ENCODE measurements around the gene MORN2.

Gene MORN2

GRCh38 chr2:38892819-38893218 lies 17.0 kb downstream of the MORN2 start:
- DNase-seq: no peak

GRCh38 chr2:38898256-38898655 lies 22.5 kb downstream of the MORN2 start:
- no peak for DNase-seq

GRCh38 chr2:38900726-38901125 lies 24.9 kb downstream of the MORN2 start:
- no peak for DNase-seq

GRCh38 chr2:38905251-38905650 lies 29.5 kb downstream of the MORN2 start:
- DNase-seq: no peak

GRCh38 chr2:38907242-38907641 lies 31.5 kb downstream of the MORN2 start:
- no peak for DNase-seq

- DNase-seq: no peak
These were observed 32.2 kb downstream of the MORN2 start for GRCh38 chr2:38907743-38908562.

GRCh38 chr2:38909872-38910271 lies 34.1 kb downstream of the MORN2 start:
- DNase-seq: no peak

GRCh38 chr2:38911191-38911590 lies 35.4 kb downstream of the MORN2 start:
- DNase-seq: no peak

GRCh38 chr2:38912619-38913018 lies 36.8 kb downstream of the MORN2 start:
- no peak for DNase-seq

GRCh38 chr2:38922389-38922788 lies 46.6 kb downstream of the MORN2 start:
- DNase-seq: no peak

- no peak for DNase-seq
These were observed 47.1 kb downstream of the MORN2 start for GRCh38 chr2:38922902-38923301.

- no peak for DNase-seq
These were observed 50.2 kb downstream of the MORN2 start for GRCh38 chr2:38925982-38926381.

GRCh38 chr2:38930600-38930999 lies 54.8 kb downstream of the MORN2 start:
- DNase-seq: no peak

Data from stimulated activated CD4-positive, alpha-beta T cell treated with anti-CD3 and anti-CD28 coated beads, Interleukin-4, amount 100 ng/mL, for 4 hours (primary cell).